Stimulated activated CD8-positive, alpha-beta memory T cell treated with anti-CD3 and anti-CD28 coated beads, Interleukin-15, amount 100 ng/mL, for 48 hours (primary cell): Measurements from ENCODE around the gene FBXL5.

Experiments used
- DNase-seq, 2 donors: peaks; one replicate each; pipeline ENCODE4 v3.0.0-alpha.2; 2020; ENCODE audit warnings: low read depth in 2 of 2

The FBXL5 gene, protein sequence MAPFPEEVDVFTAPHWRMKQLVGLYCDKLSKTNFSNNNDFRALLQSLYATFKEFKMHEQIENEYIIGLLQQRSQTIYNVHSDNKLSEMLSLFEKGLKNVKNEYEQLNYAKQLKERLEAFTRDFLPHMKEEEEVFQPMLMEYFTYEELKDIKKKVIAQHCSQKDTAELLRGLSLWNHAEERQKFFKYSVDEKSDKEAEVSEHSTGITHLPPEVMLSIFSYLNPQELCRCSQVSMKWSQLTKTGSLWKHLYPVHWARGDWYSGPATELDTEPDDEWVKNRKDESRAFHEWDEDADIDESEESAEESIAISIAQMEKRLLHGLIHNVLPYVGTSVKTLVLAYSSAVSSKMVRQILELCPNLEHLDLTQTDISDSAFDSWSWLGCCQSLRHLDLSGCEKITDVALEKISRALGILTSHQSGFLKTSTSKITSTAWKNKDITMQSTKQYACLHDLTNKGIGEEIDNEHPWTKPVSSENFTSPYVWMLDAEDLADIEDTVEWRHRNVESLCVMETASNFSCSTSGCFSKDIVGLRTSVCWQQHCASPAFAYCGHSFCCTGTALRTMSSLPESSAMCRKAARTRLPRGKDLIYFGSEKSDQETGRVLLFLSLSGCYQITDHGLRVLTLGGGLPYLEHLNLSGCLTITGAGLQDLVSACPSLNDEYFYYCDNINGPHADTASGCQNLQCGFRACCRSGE

DNA sequence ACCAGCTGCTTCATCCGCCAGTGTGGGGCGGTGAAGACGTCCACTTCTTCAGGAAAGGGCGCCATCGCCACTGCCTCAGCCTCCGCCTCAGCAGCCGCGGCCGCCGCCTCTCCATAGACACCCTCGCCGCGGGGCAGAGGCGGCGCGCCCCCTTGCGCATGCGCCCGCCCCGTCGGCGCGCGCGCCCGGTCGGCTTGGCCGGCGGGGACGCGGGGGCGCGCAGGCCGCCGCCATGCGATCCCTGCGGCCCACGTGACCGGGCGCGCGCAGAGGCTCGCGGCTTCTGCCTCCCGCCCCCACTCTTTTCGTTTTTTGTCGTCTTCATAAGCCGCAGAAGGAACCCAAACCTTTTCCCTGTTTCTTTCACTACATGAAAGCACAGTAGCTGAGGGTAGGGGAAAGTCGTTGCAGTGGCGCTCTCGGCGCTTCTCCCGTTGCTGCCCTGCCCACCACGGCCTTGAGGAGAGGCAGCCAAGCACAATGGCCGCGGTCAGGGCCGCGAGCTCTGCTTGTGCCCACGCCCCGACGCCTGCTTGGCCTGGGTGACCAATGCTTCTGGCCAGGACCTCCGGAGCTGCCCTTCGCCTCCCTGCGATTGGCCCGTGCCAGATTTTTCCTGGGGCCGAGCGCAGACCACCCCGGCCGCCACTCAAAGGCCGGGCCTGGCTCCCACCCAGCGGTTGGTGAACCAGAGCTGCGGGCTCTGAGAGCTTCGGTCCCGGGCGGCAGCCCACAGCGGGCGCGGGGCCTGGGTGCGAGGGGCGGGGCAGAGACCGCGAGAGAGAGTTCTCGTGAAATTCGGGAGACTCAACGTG is at the start of gene FBXL5:
FBXL5 (minus strand) TSS at position 135 of the 815 bp plus-strand sequence; CDS start at position 65, 70 bp downstream.
- peak; percentile 79 to 83 for DNase-seq

DNA sequence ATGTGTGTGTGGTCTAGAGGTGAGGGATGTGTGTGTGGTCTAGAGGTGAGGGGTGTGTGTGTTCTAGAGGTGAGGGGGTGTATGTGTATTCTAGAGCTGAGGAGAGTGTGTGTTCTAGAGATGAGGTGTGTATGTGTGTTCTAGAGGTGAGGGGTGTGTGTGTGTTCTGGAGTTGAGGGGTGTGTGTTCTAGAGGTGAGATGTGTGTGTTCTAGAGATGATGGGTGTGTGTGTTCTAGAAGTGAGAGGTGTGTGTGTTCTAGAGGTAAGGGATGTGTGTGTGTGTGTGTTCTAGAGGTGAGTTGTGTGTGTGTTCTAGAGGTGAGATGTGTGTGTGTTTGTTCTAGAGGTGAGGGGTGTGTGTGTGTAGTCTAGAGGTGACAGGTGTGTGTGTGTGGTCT is 49.0 kb upstream of the FBXL5 start:
- DNase-seq = no peak

DNA sequence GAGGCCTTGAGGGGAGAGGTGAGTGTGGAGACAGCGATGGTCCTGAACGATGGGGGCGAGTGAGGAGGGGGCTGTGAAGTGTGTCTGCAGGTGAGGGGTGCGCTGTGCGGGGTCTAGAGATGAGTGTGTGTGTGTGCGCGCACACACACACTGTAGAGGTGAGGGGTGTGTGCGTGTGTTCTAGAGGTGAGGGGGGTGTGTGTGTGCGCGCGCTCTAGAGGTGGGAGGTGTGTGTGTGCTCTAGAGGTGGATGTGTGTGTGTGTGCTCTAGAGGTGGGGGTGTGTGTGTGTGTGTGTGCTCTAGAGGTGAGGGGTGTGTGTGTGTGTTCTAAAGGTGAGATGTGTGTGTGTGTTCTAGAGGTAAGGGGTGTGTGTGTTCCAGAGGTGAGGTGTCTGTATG is 48.3 kb upstream of the FBXL5 start:
- DNase-seq = no peak

DNA sequence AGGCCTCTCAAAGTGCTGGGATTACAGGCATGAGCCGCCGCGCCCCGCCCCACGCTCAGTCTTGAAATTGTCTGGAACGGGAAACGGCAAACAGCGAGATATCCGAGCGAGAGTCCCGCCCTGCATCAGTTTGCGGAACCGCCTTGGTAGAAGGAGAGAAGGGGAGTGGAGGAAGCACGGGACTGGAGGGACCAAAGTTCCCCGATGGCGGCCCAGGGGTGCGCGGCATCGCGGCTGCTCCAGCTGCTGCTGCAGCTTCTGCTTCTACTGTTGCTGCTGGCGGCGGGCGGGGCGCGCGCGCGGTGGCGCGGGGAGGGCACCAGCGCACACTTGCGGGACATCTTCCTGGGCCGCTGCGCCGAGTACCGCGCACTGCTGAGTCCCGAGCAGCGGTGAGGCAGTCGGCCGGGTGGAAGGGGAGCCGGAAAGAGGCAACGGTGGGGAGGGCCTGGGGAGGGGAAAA is 47.8 kb upstream of the FBXL5 start, which contains the start of gene BST1:
BST1 (plus strand) TSS at position 125 of the 463 bp plus-strand sequence; CDS start at position 205, 80 bp downstream.
- peak; percentile 15 to 16 for DNase-seq

DNA sequence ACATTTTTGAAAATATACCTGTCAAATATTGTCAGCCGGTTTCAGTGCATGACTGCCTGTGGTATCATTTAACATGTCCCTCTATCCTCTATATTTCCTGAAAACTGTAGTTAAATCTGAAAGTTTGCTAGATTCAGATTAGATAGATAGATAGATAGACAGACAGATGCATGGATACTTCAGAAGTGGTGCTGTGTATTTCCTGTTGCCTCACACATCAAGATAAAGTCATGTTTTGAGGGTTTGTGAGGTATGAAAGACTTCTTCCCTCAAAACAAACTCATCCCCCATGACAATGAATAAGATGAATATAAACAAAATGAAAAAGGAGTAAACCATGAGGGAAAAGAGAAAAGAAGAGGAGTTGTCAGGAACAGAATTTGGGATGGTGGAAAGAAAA is 41.7 kb upstream of the FBXL5 start:
- no peak for DNase-seq

DNA sequence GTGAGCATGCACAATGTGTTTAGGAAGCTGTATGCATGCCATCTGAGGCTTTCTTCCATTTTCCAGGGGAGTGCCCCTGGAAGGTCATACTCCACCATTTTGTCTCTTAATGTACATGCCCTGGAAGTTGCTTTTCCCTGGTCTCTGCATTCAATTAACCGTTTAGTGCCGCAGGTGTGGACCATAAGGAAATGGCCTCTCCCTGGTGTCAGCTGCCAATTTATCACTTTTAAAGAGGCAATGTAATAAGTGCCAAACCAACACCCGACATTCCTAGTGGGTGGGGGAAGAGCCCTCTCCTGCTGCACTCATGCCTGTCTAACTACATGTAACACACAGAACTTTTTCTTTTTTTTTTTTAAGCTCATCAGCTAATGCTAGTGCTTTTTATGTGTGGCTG is 40.6 kb upstream of the FBXL5 start:
- no peak for DNase-seq

DNA sequence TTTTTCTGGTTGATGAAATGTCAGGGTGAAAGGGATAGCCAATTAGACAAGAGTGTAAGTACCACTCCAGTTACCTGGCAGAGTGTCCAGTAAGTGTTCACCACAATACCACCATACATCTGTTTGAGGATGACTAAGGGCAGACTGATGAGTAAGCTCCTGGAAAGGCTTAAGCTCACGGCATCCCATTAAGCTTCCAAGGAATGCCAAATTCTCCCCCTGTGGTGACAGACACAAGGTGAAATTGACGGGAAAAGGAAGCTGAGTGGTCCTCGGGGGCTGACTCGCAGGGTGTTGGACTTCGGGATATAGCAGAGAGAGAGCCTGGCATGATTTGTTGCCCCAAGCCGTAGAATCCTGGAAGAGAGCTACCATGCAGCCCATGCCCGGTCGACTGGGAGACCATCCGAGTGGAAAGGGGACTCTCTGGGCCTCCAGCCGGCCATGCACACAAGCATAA is 40.1 kb upstream of the FBXL5 start:
- DNase-seq = no peak

DNA sequence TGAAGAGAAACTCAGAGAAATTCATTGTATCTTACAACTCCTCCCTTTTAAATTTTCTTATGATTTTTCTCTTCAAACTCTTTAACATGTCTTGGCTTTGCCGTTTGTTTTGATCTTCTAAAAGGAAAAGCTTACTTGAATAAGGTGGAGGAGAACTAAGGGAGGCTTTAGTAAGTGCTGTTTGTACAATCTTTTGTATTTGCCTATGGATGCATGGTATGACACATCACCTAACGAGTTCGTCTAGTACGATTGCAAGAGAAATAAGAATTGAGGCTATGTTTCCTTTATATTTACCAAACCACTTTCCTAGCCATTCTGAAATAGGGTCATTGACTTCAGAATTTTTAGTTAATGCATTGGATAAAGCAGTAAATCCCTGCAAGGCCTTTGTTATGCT is 39.3 kb upstream of the FBXL5 start:
- no peak for DNase-seq

DNA sequence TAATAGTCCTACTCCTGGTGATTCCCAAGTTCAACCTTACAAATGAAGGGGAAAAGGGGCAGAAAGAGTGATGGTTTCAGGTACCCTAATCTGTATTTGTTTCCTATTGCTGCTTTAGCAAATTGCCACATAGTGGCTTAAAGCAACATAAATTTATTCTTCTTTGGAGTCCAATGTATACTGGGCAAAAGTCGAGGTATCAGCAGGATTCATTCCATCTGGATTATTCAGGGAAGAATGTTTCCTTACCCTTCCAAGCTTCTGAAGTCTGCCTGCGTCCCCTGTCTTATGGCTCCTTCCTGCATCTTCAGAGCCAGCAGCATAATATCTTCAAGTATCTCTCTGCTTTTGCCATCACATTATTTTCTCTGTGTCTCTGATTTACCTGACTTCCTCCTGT is 37.4 kb upstream of the FBXL5 start:
- no peak for DNase-seq

DNA sequence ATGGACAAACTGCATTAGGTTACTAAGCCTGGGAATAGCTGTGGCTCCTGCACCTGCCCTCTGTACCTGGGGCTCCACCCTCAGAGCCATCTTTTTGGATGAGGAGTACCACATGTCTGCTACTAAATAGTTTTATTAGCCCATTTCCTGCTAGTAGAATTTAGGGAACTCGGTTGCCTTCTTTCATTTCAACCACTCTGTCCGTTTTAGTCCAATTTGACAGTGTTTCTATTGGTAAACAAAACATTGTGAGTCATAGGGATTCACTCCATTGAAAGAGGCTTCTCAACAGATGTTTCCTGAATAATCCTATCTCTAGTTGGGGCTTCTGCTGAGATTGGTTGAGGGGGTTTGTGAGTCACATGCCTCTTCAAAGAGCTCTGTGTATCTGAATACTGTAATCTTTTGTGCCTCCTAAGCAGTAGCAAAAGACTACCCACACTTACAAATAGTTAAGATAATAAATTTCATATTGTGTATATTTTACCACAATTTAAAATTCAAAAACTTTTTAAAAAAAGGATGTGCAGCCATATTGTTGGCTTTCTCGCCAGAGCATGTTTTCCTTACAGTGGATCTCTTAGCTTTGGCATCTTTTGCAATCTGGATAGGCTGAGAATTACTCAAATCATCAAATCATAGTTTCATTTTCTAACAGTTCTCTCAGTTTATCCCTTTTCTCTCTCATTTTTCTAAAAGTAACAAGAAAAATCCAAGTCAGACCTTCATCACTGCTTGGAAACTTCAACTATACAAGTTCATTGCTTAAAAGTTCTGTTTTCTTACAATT is 36.4 kb upstream of the FBXL5 start:
- DNase-seq = no peak

DNA sequence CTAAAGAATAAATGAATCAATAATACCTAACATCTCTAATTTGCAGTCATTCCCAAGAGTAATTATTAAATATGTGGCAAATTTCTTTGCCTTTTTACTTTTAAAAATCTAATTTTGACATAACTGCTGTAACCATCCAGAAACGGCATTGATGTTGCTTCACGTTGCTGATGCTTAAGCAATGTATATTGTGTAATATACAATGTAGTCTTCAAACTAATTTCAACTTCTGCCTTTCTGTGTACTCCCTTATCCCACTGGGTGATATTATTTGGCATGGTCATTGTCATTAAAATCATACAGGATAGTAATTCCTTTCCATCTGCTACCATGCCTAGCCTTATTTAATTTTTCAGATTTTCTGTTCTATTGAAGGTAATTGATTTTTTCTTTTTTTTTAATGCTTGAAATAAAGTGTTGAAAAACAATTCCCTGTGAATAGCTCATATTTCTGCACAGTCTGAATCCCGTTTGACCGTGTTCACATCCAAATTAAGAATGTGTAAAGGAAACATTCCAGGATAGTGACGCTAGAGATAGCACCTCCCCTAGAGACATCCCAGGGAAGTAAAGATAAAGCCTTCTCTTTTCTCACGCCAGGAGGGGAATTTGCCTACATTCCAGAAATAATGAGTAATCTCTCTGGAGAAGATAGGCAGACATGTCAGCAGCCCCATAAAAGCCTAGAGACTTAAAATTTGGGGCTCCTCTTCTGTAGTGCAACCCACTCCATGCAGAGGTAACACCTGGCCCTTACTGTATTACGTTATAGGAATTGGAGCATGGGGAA is 35.1 kb upstream of the FBXL5 start:
- DNase-seq = no peak

DNA sequence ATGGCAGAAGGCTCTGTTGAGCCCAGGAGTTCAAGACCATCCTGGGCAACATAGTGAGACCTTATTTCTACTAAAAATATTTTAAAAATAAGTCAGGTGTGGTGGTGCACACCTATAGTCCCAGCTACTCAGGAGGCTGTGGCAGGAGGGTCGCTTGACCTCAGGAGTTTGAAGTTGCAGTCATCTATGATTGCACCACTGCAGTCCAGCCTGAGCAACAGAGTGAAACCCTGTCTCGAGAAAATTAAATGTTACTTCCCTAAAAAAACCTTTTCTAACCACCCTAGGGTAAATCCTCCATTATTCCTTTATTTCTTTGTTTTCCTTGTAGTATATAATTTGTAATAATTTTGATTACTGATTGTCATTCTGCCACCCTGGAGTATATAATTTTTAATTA is 34.4 kb upstream of the FBXL5 start:
- DNase-seq = no peak

DNA sequence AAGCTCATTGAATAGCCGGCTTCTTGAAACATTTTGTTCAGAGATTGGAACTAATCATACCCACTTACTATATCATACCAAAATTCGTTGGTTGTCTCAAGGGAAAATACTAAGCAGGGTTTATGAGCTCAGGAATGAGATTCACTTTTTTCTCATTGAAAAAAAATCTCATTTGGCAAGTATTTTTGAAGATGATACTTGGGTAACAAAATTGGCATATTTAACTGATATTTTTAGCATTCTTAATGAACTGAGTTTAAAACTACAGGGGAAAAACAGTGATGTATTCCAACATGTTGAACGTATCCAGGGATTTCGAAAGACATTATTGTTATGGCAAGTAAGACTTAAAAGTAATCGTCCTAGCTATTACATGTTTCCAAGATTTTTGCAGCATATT is 32.9 kb upstream of the FBXL5 start:
- no peak for DNase-seq

DNA sequence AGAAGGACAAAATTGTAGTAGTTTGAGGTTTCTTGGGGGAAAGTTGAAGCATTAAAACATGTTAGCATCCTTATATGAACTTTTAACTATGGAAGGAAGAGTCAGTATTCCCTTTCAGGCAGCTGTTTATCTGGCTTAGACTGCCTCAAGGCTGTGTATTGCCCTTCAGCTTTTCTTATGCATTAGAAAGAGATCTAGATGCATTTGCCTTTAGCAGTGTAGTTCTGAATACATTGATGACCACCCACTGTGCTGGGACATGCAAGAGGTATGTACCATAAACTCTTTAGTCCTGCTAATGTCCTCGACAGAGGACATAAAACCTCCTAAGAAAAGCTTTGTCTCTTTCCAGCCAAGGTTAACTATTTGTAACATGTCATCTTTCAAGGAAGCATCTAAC is 29.3 kb upstream of the FBXL5 start:
- no peak for DNase-seq

DNA sequence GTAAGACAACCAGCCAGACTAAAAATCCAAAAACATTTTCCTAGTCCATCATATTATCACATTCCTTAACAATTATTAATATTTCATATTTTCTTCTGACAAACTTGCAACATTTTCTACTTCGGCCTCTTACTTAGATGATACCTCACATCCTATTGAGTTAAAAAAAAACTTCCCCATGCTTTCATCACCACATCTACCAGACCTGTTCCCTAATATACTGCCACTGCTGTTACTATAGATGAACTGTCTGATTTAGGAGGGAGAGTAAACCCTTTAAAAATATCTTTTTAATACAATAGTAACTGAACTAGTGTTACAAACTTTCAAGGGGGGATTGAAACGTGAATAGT is 28.0 kb upstream of the FBXL5 start:
- DNase-seq = no peak

DNA sequence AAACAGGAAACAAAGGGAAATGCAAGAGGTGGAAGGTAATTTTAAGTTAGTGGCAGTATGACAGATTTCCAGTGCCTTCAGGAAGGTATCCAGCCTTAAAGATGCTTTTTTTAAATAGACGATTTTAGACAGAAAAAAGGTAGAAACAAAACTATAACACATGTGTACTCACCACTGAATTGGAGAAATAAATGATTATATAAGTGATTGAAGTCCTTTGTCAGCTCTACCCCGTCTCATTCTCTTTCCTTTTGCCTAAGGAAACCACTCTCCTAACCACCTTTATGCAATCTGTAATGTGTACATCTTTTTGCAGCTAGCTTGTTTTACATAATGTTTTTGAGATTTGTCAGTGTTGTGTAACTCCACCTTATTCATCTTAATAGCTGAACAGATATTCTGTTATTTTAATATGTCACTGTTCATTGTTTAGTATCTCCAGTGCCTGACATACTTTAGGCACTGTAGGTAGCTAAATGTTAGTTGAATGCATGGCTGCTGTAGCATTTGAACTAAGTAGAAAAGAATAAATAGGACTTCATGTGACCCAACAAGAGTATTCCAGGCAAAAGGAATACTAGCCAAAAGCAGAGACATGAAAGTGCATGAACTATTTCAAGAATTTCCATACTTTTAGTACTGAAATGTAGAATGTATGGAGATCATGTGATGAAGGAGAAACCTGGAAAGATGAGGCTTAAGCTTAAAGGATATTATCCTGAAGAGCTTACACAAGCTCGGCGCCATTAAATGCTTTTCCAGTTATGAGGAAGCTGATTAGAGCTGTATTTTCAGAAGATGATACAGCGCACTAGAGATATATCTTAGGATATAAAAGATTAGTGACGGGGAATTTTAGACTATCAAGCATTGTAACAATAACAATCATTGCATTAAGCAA is 27.3 kb upstream of the FBXL5 start:
- DNase-seq = no peak

DNA sequence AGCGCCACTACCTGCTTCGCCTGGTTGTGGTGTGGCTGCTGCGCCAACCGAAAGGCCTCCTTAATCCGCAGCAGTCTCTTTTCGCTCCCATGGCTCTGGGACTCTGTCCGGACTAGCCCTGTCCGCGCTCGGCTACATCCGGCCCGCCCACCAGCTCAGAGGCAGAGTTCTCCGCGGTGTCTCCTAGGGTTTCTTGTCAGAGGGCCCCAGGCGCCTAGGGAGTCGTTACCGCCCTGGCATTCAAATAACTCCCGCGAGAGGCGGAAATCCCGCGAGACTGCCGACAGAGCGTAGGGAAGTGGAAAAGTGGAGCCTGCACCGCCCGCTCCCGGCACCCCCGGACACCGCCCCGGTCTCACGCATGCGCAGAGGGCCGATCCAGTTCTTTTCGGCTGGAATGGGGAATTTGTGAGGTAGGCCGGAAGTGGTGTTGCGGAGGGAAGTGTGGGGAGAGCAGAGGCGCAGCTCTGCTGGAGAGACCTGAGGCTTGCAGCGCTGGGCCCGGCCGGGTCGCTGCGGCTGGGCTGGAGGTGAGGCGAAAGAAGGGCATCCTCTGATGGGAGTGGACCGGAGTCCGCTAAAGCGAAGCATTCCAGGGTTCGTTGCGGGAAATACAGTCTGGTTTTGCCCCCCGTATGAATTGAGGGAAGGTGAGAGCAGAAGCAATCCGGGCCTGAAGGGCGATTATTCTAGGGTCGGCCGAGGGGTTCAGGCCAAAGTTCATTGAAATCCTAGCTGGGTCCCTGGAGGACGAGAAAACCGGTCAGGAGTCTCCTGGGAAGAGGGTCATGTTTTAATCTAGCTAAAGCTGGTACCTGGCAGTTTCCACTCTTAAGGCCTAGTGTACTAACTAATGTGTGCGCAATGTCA is 26.4 kb upstream of the FBXL5 start, which contains the start of gene FAM200B:
FAM200B (plus strand) TSS at position 456 of the 870 bp plus-strand sequence. CDS start 5,151 bp downstream, outside the sequence.
- DNase-seq = peak; percentile 96 to 98

DNA sequence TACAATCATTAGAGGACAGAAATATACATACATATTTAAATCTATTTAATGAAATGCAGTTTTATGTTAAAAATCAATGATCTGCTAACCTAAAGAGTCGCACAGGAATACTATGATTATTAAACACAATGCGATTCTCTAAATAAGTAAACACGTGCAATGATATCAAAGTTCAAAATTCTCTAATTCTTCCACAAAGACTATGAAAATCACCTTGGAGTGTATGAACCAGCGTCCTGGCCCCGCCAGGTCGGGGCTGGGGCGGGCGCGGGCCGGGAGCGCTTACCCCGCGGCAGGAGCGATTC is 25.9 kb upstream of the FBXL5 start:
- no peak for DNase-seq
